B cell (primary cell): ENCODE results near the gene MLLT10. TPM values are rescaled to one million over a fixed set of nuclear protein-coding genes. Genes with fewer than 3 reads are reported as not detected.

Experiments used
- ATAC-seq: fragments of 200-7000 bp; cut with Tn5 transposase; one replicate; pipeline ENCODE4 v1.10.0; 2021; ENCODE audit warnings: low read depth, mild to moderate bottlenecking, moderate number of reproducible peaks, moderate library complexity
- CTCF ChIA-PET: fragments of 350-600 bp; sonication (Branson Sonifier 250); formaldehyde crosslinking; loops from one replicate; lab custom pipeline; 2021; ENCODE audit warnings: antibody characterized with exemption, inconsistent platforms; lab: Charles Lee
- POLR2A ChIA-PET: fragments of 350-600 bp; sonication (Branson Sonifier 250); formaldehyde crosslinking; loops from one replicate; lab custom pipeline; 2021; ENCODE audit warnings: antibody characterized with exemption; lab: Charles Lee
- DNase-seq: peaks from one replicate; pipeline ENCODE4 v3.0.0; 2013
- H2AFZ ChIP-seq: 2 replicates; pipeline ENCODE4 v1.6.1; 2012; ENCODE audit warnings: mild to moderate bottlenecking, low read depth, low read length; ENCODE audit not compliant: insufficient read depth, poor library complexity, severe bottlenecking
- H3K27ac ChIP-seq, 2 donors: 1 replicate in 1 of 2; 2 replicates in 1 of 2; pipeline ENCODE4 v1.5.1; 2012 to 2013; ENCODE audit warnings: low read length in 2 of 2, mild to moderate bottlenecking in 2 of 2, moderate library complexity in 1 of 2
- H3K27me3 ChIP-seq, 4 experiments: fragments of 200-600 bp in 1 of 4; sonication (generic) in 1 of 4; replicated peaks in 1 of 4; 1 replicate in 2 of 4; 2 replicates in 2 of 4; pipeline versions ENCODE4 v1.6.1 to v1.7.0; 2013 to 2016; ENCODE audit warnings: low read length in 3 of 4, mild to moderate bottlenecking in 2 of 4, mixed read lengths in 1 of 4, moderate library complexity in 1 of 4; ENCODE audit not compliant: insufficient read depth in 4 of 4, control insufficient read depth in 3 of 4; ENCODE audit errors: control extremely low read depth in 1 of 4
- H3K36me3 ChIP-seq, 2 experiments: replicated peaks in 1 of 2; 1 replicate in 1 of 2; 2 replicates in 1 of 2; pipeline versions ENCODE4 v1.6.1 to v1.7.1; 2013; ENCODE audit warnings: low read length in 1 of 2; ENCODE audit not compliant: insufficient read depth in 2 of 2, control insufficient read depth in 1 of 2; ENCODE audit errors: control extremely low read depth in 1 of 2, extremely low read depth in 1 of 2
- H3K4me1 ChIP-seq, 2 donors: fragments of 200-600 bp in 1 of 2; sonication (generic) in 1 of 2; 1 replicate in 1 of 2; 2 replicates in 1 of 2; pipeline versions ENCODE4 v1.5.1 to v1.6.1; 2013 to 2017; ENCODE audit warnings: low read length in 2 of 2; ENCODE audit not compliant: control insufficient read depth in 2 of 2, insufficient read depth in 2 of 2
- H3K4me2 ChIP-seq: replicated peaks from 2 replicates; pipeline ENCODE3; 2012; ENCODE audit warnings: mild to moderate bottlenecking, low read depth, low read length; ENCODE audit not compliant: poor library complexity, severe bottlenecking
- H3K4me3 ChIP-seq, 5 experiments: fragments of 200-600 bp in 1 of 5; sonication (generic) in 1 of 5; 1 replicate in 3 of 5; 2 replicates in 2 of 5; pipeline versions ENCODE4 v1.5.1 to v1.7.0; 2011 to 2016; ENCODE audit warnings: low read length in 4 of 5, mild to moderate bottlenecking in 4 of 5, low read depth in 2 of 5, control low read depth in 1 of 5, moderate library complexity in 1 of 5; ENCODE audit not compliant: insufficient read depth in 1 of 5; ENCODE audit errors: control extremely low read depth in 1 of 5, extremely low read depth in 1 of 5
- H3K79me2 ChIP-seq: fragments of 200-600 bp; sonication (generic); one replicate; pipeline ENCODE4 v1.6.0; 2016; ENCODE audit warnings: low read length; ENCODE audit not compliant: control insufficient read depth, insufficient read depth
- H3K9ac ChIP-seq: fragments of 200-600 bp; sonication (generic); 2 replicates; pipeline ENCODE4 v1.6.1; 2017; ENCODE audit warnings: mild to moderate bottlenecking, low read length, moderate library complexity
- H3K9me3 ChIP-seq, 3 donors: one replicate each; pipeline versions ENCODE4 v1.6.1 to v1.7.1; 2013; ENCODE audit warnings: low read length in 2 of 3; ENCODE audit not compliant: control insufficient read depth in 2 of 3, insufficient read depth in 1 of 3; ENCODE audit errors: control extremely low read depth in 1 of 3
- H4K20me1 ChIP-seq: 2 replicates; pipeline ENCODE4 v1.6.0; 2012; ENCODE audit warnings: mild to moderate bottlenecking, low read length; ENCODE audit not compliant: insufficient read depth, control insufficient read depth, poor library complexity, severe bottlenecking
- H3K27ac Mint-ChIP-seq: one replicate; pipeline ENCODE4 v1.8.0; 2021; ENCODE audit warnings: mixed read lengths
- H3K27me3 Mint-ChIP-seq: one replicate; pipeline ENCODE4 v1.8.0; 2021; ENCODE audit warnings: mixed read lengths
- H3K4me1 Mint-ChIP-seq: one replicate; pipeline ENCODE4 v1.8.0; 2021; ENCODE audit warnings: mixed read lengths
- H3K4me3 Mint-ChIP-seq: one replicate; pipeline ENCODE4 v1.8.0; 2021; ENCODE audit warnings: mixed read lengths
- H3K9me3 Mint-ChIP-seq: one replicate; pipeline ENCODE4 v1.8.0; 2022; ENCODE audit warnings: mixed read lengths; ENCODE audit not compliant: insufficient read depth
- EZH2 ChIP-seq: IDR thresholded peaks from 2 replicates; pipeline ENCODE4 v1.6.1; 2012; ENCODE audit warnings: borderline replicate concordance, low read depth, mild to moderate bottlenecking, moderate library complexity, low read length; ENCODE audit not compliant: insufficient read depth, poor library complexity, severe bottlenecking
- WGBS: methylation state at CpG from one replicate; pipeline ENCODE4 v1.1.5; 2013; ENCODE audit warnings: missing lambda C conversion rate; ENCODE audit not compliant: insufficient coverage; 5-methylcytosine and 5-hydroxymethylcytosine counted together
- intact Hi-C: fragments of 100-400 bp; cut with micrococcal nuclease; formaldehyde crosslinking; loops from one replicate; pipeline ENCODE4 v1.10.0; 2022
- polyA plus RNA-seq: library from polyadenylated mRNA; depleted of rRNA; stranded (reverse); fragments of >200 nt; gene quantifications from 2 replicates; pipeline ENCODE4 v1.2.3, GENCODE V29; 2012
- total RNA-seq, 2 donors: library from RNA; stranded (reverse); fragments of 120-200 nt in 1 of 2; gene quantifications; 1 replicate in 1 of 2; 2 replicates in 1 of 2; pipeline versions ENCODE4 v1.2.3 to v1.2.4, GENCODE V29; 2013 to 2022
- TF ChIP-seq, protein P1 (sequence below): fragments of 200-600 bp; IDR thresholded peaks from one replicate; pipeline ENCODE4 v1.8.0; 2022; ENCODE audit warnings: antibody characterized with exemption, mild to moderate bottlenecking

Gene MLLT10
- total and polyA plus RNA-seq, 2 donors (not counting 1 experiment from before 2014, with no cell fraction given) = 21.7 to 70.5 TPM

DNA sequence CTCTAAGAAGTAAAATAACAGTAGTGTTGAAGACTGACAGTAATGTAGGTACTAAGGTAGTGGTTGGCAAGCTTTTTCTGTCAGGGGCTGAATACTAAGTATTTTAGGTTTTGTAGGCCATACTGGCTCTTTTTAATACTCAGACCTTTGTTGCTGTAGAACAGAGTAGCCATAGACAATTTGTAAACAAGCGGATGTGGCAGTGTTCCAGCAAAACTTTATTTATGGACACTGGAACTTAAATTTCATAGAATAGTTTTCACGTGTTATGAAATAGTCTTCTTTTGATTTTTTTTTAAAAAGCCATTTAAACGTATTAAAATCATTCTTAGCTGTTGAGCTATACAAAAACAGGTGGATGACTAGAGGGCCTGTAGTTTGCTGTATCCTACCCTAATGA is 121.2 kb downstream of the MLLT10 start:
- Histone ChIP-seq H3K79me2 (peaks cover 22% of the 10 kb centered on the region), H3K9ac (no peak overlapping the region), H3K9me3 (no peaks in the 10 kb centered on the region), H3K27ac (no peak overlapping the region), H3K27me3 (no peaks in the 10 kb centered on the region), H3K4me3 (no peak overlapping the region), H4K20me1 (no peaks in the 10 kb centered on the region), H2AFZ (no peak overlapping the region), H3K4me1 (no peaks in the 10 kb centered on the region), H3K36me3 (peaks cover 0 to 16% of the 10 kb centered on the region in 2 experiments), H3K4me2 (no peak overlapping the region)
- no peak overlapping the region for H3K27ac Mint-ChIP-seq
- intact Hi-C loops = no loop called here
- WGBS = no CpG with 5 or more reads among the region's 3 CpGs
- no peak for DNase-seq
- no peaks in the 10 kb centered on the region for H3K9me3 Mint-ChIP-seq
- H3K4me1 Mint-ChIP-seq = peaks cover 2% of the 10 kb centered on the region
- no peaks in the 10 kb centered on the region for H3K27me3 Mint-ChIP-seq
- no peak for ATAC-seq
- ChIA-PET POLR2A (no interaction called here), CTCF (no interaction called here)
- TF ChIP-seq, protein P1, sequence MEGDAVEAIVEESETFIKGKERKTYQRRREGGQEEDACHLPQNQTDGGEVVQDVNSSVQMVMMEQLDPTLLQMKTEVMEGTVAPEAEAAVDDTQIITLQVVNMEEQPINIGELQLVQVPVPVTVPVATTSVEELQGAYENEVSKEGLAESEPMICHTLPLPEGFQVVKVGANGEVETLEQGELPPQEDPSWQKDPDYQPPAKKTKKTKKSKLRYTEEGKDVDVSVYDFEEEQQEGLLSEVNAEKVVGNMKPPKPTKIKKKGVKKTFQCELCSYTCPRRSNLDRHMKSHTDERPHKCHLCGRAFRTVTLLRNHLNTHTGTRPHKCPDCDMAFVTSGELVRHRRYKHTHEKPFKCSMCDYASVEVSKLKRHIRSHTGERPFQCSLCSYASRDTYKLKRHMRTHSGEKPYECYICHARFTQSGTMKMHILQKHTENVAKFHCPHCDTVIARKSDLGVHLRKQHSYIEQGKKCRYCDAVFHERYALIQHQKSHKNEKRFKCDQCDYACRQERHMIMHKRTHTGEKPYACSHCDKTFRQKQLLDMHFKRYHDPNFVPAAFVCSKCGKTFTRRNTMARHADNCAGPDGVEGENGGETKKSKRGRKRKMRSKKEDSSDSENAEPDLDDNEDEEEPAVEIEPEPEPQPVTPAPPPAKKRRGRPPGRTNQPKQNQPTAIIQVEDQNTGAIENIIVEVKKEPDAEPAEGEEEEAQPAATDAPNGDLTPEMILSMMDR = no peak
- no peak for TF ChIP-seq EZH2
- no peak overlapping the region for H3K4me3 Mint-ChIP-seq

DNA sequence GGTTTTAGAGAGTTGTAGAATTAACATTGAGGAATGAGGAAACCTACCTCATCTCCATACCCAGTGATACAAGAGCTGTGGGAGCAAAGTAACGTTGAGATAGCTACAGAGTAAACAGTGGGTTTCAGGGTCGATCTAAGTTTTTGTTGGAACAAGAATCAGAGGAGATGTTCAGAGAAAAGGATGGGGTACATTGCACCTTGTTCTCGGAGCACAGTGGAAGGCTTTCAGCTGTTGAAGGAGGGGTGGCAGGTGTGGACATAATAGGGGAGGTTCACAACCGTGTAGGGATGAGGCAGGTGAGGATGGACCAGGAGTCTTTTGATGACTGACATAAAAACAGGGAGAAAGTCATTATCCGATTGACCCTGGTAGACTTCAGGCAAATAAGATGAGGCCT is 121.7 kb downstream of the MLLT10 start:
- Mint-ChIP-seq H3K4me1 (peaks cover 2% of the 10 kb centered on the region), H3K9me3 (no peaks in the 10 kb centered on the region), H3K4me3 (no peak overlapping the region), H3K27me3 (no peaks in the 10 kb centered on the region), H3K27ac (no peak overlapping the region)
- no peak for TF ChIP-seq EZH2
- TF ChIP-seq, protein P1 = no peak
- H3K79me2 ChIP-seq = peaks cover 22% of the 10 kb centered on the region
- H3K9ac ChIP-seq = no peak overlapping the region
- no peaks in the 10 kb centered on the region for H4K20me1 ChIP-seq
- intact Hi-C loops = no loop called here
- no peak for ATAC-seq
- no peak overlapping the region for H3K4me3 ChIP-seq
- no peaks in the 10 kb centered on the region for H3K27me3 ChIP-seq
- CTCF ChIA-PET = no interaction called here
- DNase-seq = no peak
- H3K4me2 ChIP-seq = no peak overlapping the region
- H3K4me1 ChIP-seq = no peaks in the 10 kb centered on the region
- peaks cover 0 to 16% of the 10 kb centered on the region in 2 experiments for H3K36me3 ChIP-seq
- POLR2A ChIA-PET = no interaction called here
- H2AFZ ChIP-seq = no peak overlapping the region
- 97% methylated on average over 5 of the region's 5 CpGs for WGBS
- H3K9me3 ChIP-seq = no peaks in the 10 kb centered on the region
- H3K27ac ChIP-seq = no peak overlapping the region
